CD4-positive, alpha-beta T cell treated with Interleukin-21 for 1 hour (primary cell): ENCODE measurements around the gene TRMT11.
"Not testable (repeated sequence)": the region's sequence is repeated elsewhere in the genome, so short reads cannot be mapped to it uniquely, and the experiment has no call there.

ENCODE experiments used
- DNase-seq: peaks from one replicate; pipeline ENCODE4 v3.0.0-alpha.2; 2020

TRMT11 gene

GRCh38 chr6:126048635-126049034 is 62.3 kb downstream of the TRMT11 start:
- DNase-seq: no peak

GRCh38 chr6:126050795-126051194 is 64.5 kb downstream of the TRMT11 start:
- no peak for DNase-seq

GRCh38 chr6:126051791-126052190 is 65.5 kb downstream of the TRMT11 start:
- DNase-seq: no peak

GRCh38 chr6:126052485-126052884 is 66.1 kb downstream of the TRMT11 start:
- no peak for DNase-seq

GRCh38 chr6:126054258-126054702 is 67.9 kb downstream of the TRMT11 start:
- no peak for DNase-seq

GRCh38 chr6:126054802-126055201 is 68.5 kb downstream of the TRMT11 start:
- DNase-seq: no peak

- no peak for DNase-seq
These were observed 69.1 kb downstream of the TRMT11 start for GRCh38 chr6:126055449-126055848.

GRCh38 chr6:126056355-126057004 is 70.1 kb downstream of the TRMT11 start:
- DNase-seq: no peak

- not testable (repeated sequence) for DNase-seq
These were observed 71.7 kb downstream of the TRMT11 start for GRCh38 chr6:126058085-126058484.

- no peak for DNase-seq
These were observed 74.1 kb downstream of the TRMT11 start for GRCh38 chr6:126060400-126060799.

- DNase-seq: no peak
These were observed 77.3 kb downstream of the TRMT11 start for GRCh38 chr6:126063512-126064146.

- DNase-seq: no peak
These were observed 78.0 kb downstream of the TRMT11 start for GRCh38 chr6:126064257-126064747.

GRCh38 chr6:126064748-126065401 is 78.5 kb downstream of the TRMT11 start:
- no peak for DNase-seq

GRCh38 chr6:126066053-126067048 is 80.0 kb downstream of the TRMT11 start:
- DNase-seq: no peak

GRCh38 chr6:126067073-126067472 is 80.7 kb downstream of the TRMT11 start:
- DNase-seq: no peak

- DNase-seq: no peak
These were observed 83.1 kb downstream of the TRMT11 start for GRCh38 chr6:126069449-126069848.

- no peak for DNase-seq
These were observed 84.8 kb downstream of the TRMT11 start for GRCh38 chr6:126071000-126071647.

- no peak for DNase-seq
These were observed 85.8 kb downstream of the TRMT11 start for GRCh38 chr6:126072172-126072571.

GRCh38 chr6:126072834-126073233 is 86.5 kb downstream of the TRMT11 start:
- DNase-seq: no peak

GRCh38 chr6:126075335-126076071 is 89.2 kb downstream of the TRMT11 start:
- DNase-seq: no peak

- no peak for DNase-seq
These were observed 90.8 kb downstream of the TRMT11 start for GRCh38 chr6:126076992-126077664.
